ENCODE measurements around the gene NSRP1.
"Not testable (repeated sequence)": the region's sequence is repeated elsewhere in the genome, so short reads cannot be mapped to it uniquely, and the experiment has no call there.

Gene NSRP1

GRCh38 chr17:30191072-30191471, 74.5 kb downstream of the NSRP1 start:
- H3K4me3 ChIP-seq (ENCODE audit: low read length): no peak overlapping the region
- H3K9me3 ChIP-seq (ENCODE audit: insufficient read depth, low read depth, low read length): no peaks in the 10 kb centered on the region
- H3K27me3 ChIP-seq (ENCODE audit: insufficient read depth, low read length): no peaks in the 10 kb centered on the region
- H3K9ac ChIP-seq (ENCODE audit: low read depth, low read length): no peak overlapping the region
- H3K27ac ChIP-seq (ENCODE audit: low read length): no peak overlapping the region
- no peaks in the 10 kb centered on the region for H3K4me1 ChIP-seq (ENCODE audit: insufficient read depth, low read length)
- peaks cover 13% of the 10 kb centered on the region; the same call in 1 of the 2 replicates for H3K36me3 ChIP-seq (ENCODE audit: insufficient read depth, low read depth, low read length)

- H3K9ac ChIP-seq (ENCODE audit: low read depth, low read length): no peak overlapping the region
- H3K27me3 ChIP-seq (ENCODE audit: insufficient read depth, low read length): no peaks in the 10 kb centered on the region
- no peaks in the 10 kb centered on the region for H3K36me3 ChIP-seq (ENCODE audit: insufficient read depth, low read depth, low read length)
- H3K27ac ChIP-seq (ENCODE audit: low read length): no peak overlapping the region
- H3K4me3 ChIP-seq (ENCODE audit: low read length): no peak overlapping the region
- H3K4me1 ChIP-seq (ENCODE audit: insufficient read depth, low read length): no peaks in the 10 kb centered on the region
- H3K9me3 ChIP-seq (ENCODE audit: insufficient read depth, low read depth, low read length): no peaks in the 10 kb centered on the region
Observed at GRCh38 chr17:30196504-30196903, 79.9 kb downstream of the NSRP1 start.

GRCh38 chr17:30197416-30197815, 80.8 kb downstream of the NSRP1 start:
- H3K27me3 ChIP-seq (ENCODE audit: insufficient read depth, low read length): no peaks in the 10 kb centered on the region
- H3K9me3 ChIP-seq (ENCODE audit: insufficient read depth, low read depth, low read length): no peaks in the 10 kb centered on the region
- H3K4me3 ChIP-seq (ENCODE audit: low read length): no peak overlapping the region
- no peak overlapping the region for H3K27ac ChIP-seq (ENCODE audit: low read length)
- no peak overlapping the region for H3K9ac ChIP-seq (ENCODE audit: low read depth, low read length)
- no peaks in the 10 kb centered on the region for H3K36me3 ChIP-seq (ENCODE audit: insufficient read depth, low read depth, low read length)
- H3K4me1 ChIP-seq (ENCODE audit: insufficient read depth, low read length): no peaks in the 10 kb centered on the region

- Histone ChIP-seq H3K9me3 (ENCODE audit: insufficient read depth, low read depth, low read length) (no peaks in the 10 kb centered on the region), H3K9ac (ENCODE audit: low read depth, low read length) (no peak overlapping the region), H3K27me3 (ENCODE audit: insufficient read depth, low read length) (no peaks in the 10 kb centered on the region), H3K36me3 (ENCODE audit: insufficient read depth, low read depth, low read length) (no peaks in the 10 kb centered on the region), H3K4me1 (ENCODE audit: insufficient read depth, low read length) (no peaks in the 10 kb centered on the region), H3K27ac (ENCODE audit: low read length) (no peak overlapping the region), H3K4me3 (ENCODE audit: low read length) (no peak overlapping the region)
Observed at GRCh38 chr17:30199600-30199999, 83.0 kb downstream of the NSRP1 start.

DNA sequence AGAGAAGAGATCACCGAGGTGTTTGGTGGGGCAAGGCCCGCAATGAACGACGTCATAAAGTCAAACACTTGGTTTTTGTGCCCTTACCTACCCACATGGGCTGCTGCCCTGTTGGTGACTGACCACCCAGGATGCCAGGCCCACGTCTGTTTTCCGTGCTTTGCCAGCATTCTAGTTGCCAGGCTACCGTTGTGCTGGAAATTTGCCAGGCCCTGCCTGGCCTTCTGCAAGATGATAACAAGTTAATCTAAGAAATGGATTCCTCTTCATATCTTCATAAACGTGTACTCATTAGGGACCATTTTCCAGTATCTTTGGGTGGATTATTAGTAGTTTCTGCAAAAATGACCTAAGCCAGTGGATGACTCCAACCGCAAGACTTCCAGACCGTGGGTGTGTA, 83.5 kb downstream of the NSRP1 start:
- Histone ChIP-seq H3K9ac (ENCODE audit: low read depth, low read length) (no peak overlapping the region), H3K9me3 (ENCODE audit: insufficient read depth, low read depth, low read length) (no peaks in the 10 kb centered on the region), H3K4me3 (ENCODE audit: low read length) (no peak overlapping the region), H3K4me1 (ENCODE audit: insufficient read depth, low read length) (no peaks in the 10 kb centered on the region), H3K27me3 (ENCODE audit: insufficient read depth, low read length) (no peaks in the 10 kb centered on the region), H3K27ac (ENCODE audit: low read length) (no peak overlapping the region), H3K36me3 (ENCODE audit: insufficient read depth, low read depth, low read length) (no peaks in the 10 kb centered on the region)

DNA sequence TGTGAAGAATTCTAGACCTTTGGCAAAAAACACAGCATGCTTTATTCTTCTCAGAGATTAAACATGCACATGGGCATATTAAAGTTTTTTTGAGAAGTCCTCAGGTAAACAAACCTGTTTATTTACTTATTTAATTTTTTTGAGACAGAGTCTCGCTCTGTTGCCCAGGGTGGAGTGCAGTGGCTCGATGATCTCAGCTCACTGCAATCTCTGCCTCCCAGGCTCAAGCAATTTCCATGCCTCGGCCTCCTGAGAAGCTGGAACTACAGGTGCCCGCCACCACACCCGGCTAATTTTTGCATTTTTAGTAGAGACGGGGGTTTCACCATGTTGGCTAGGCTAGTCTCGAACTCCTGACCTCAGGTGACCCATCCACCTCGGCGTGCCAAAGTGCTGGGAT, 84.0 kb downstream of the NSRP1 start:
- not testable (repeated sequence) for H3K36me3 ChIP-seq (ENCODE audit: insufficient read depth, low read depth, low read length); H3K4me3 ChIP-seq (ENCODE audit: low read length); H3K27me3 ChIP-seq (ENCODE audit: insufficient read depth, low read length); H3K27ac ChIP-seq (ENCODE audit: low read length); H3K9ac ChIP-seq (ENCODE audit: low read depth, low read length); H3K9me3 ChIP-seq (ENCODE audit: insufficient read depth, low read depth, low read length); H3K4me1 ChIP-seq (ENCODE audit: insufficient read depth, low read length)

- no peak overlapping the region for H3K4me3 ChIP-seq (ENCODE audit: low read length)
- no peaks in the 10 kb centered on the region for H3K9me3 ChIP-seq (ENCODE audit: insufficient read depth, low read depth, low read length)
- H3K27me3 ChIP-seq (ENCODE audit: insufficient read depth, low read length): no peaks in the 10 kb centered on the region
- no peaks in the 10 kb centered on the region for H3K4me1 ChIP-seq (ENCODE audit: insufficient read depth, low read length)
- H3K9ac ChIP-seq (ENCODE audit: low read depth, low read length): no peak overlapping the region
- H3K27ac ChIP-seq (ENCODE audit: low read length): no peak overlapping the region
- H3K36me3 ChIP-seq (ENCODE audit: insufficient read depth, low read depth, low read length): no peaks in the 10 kb centered on the region
Observed at GRCh38 chr17:30203471-30203981, 86.9 kb downstream of the NSRP1 start.

DNA sequence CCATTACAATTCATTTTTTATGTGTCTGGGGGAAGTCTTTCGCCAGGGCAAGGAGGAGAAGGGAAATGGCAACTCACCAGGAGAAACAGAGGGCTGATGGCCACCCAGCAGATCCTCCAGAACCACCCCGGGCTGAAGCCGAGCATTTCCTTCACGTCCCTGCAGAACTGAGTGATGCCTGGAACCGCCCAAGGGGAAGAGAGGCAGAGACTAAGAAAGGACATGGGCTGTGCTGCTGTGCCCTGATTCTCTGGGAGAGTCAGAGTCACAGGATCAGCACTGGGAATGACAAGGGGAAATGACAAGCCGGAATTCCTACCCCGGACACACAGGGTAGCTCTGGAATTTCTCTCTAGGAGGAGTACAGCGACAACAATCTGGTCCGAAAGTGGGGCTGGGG, 91.0 kb downstream of the NSRP1 start:
- Histone ChIP-seq H3K9me3 (ENCODE audit: insufficient read depth, low read depth, low read length) (no peaks in the 10 kb centered on the region), H3K4me3 (ENCODE audit: low read length) (no peak overlapping the region), H3K27me3 (ENCODE audit: insufficient read depth, low read length) (no peaks in the 10 kb centered on the region), H3K36me3 (ENCODE audit: insufficient read depth, low read depth, low read length) (no peaks in the 10 kb centered on the region), H3K4me1 (ENCODE audit: insufficient read depth, low read length) (no peaks in the 10 kb centered on the region), H3K9ac (ENCODE audit: low read depth, low read length) (no peak overlapping the region), H3K27ac (ENCODE audit: low read length) (no peak overlapping the region)

DNA sequence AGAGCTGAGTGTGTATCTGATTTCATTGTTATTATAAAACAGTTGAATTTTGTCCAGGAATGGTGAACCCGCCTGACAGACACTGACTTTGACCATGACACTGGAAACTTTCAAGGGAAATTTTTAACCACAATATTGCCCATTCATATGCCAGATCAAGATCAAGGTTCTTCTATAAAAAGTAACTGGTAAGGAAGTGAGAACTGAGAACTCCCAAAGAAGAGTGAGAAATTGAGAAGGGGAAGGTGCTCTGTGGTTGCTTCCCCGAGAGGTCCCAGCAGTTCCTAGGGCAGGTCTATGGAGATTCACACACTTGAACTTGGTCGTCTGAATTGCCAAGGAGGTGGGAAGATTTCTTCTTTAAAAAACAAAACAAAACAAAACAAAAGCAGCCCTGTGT, 91.6 kb downstream of the NSRP1 start:
- H3K4me3 ChIP-seq (ENCODE audit: low read length): no peak overlapping the region
- H3K4me1 ChIP-seq (ENCODE audit: insufficient read depth, low read length): no peaks in the 10 kb centered on the region
- no peaks in the 10 kb centered on the region for H3K9me3 ChIP-seq (ENCODE audit: insufficient read depth, low read depth, low read length)
- H3K27me3 ChIP-seq (ENCODE audit: insufficient read depth, low read length): no peaks in the 10 kb centered on the region
- no peak overlapping the region for H3K9ac ChIP-seq (ENCODE audit: low read depth, low read length)
- no peaks in the 10 kb centered on the region for H3K36me3 ChIP-seq (ENCODE audit: insufficient read depth, low read depth, low read length)
- no peak overlapping the region for H3K27ac ChIP-seq (ENCODE audit: low read length)

GRCh38 chr17:30209930-30210329, 93.3 kb downstream of the NSRP1 start:
- no peaks in the 10 kb centered on the region for H3K36me3 ChIP-seq (ENCODE audit: insufficient read depth, low read depth, low read length)
- H3K27me3 ChIP-seq (ENCODE audit: insufficient read depth, low read length): no peaks in the 10 kb centered on the region
- no peaks in the 10 kb centered on the region for H3K4me1 ChIP-seq (ENCODE audit: insufficient read depth, low read length)
- no peak overlapping the region for H3K27ac ChIP-seq (ENCODE audit: low read length)
- no peak overlapping the region for H3K9ac ChIP-seq (ENCODE audit: low read depth, low read length)
- H3K9me3 ChIP-seq (ENCODE audit: insufficient read depth, low read depth, low read length): no peaks in the 10 kb centered on the region
- no peak overlapping the region for H3K4me3 ChIP-seq (ENCODE audit: low read length)

DNA sequence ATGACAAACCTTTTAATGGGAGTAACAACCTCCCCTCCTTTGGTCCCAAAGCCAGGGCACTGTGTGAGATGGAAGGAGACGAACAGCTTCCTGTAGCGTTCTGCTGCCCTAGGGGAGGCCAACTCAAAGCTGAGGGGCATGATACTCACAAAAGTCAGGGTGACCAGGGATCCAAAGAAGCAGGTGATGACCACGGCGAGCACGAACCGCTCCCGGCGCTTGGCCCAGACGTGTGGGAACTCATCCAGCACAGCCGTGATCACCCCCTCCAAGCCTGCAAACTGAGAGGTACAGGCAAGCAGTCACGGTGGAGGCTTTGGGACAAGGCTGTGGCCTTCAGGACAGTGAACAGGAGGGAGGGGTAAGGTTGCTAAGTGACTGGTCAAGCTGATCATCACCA, 93.8 kb downstream of the NSRP1 start:
- H3K9me3 ChIP-seq (ENCODE audit: insufficient read depth, low read depth, low read length): no peaks in the 10 kb centered on the region
- no peak overlapping the region for H3K4me3 ChIP-seq (ENCODE audit: low read length)
- H3K36me3 ChIP-seq (ENCODE audit: insufficient read depth, low read depth, low read length): no peaks in the 10 kb centered on the region
- no peak overlapping the region for H3K27ac ChIP-seq (ENCODE audit: low read length)
- H3K27me3 ChIP-seq (ENCODE audit: insufficient read depth, low read length): no peaks in the 10 kb centered on the region
- no peak overlapping the region for H3K9ac ChIP-seq (ENCODE audit: low read depth, low read length)
- H3K4me1 ChIP-seq (ENCODE audit: insufficient read depth, low read length): no peaks in the 10 kb centered on the region

DNA sequence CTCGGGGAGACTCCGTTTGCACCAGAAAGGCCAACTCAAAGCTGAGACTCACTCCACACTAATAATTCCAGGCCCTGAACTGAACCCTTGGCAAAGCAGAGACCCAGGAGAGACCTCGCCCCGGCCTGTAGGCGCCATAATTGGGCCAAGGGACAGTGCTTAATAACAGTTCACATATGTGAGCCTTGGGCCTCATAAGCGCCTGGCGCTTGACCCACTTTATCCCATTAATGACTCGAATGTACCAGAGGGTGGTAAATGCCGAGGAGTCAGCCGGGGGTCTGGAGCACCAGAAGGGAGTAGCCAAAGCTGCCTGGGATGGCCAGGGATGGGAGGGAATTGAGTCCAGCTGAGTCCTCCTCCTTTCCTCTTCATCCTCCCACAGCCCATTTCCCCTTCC, 94.3 kb downstream of the NSRP1 start:
- no peak overlapping the region for H3K9ac ChIP-seq (ENCODE audit: low read depth, low read length)
- H3K27me3 ChIP-seq (ENCODE audit: insufficient read depth, low read length): no peaks in the 10 kb centered on the region
- no peak overlapping the region for H3K4me3 ChIP-seq (ENCODE audit: low read length)
- no peaks in the 10 kb centered on the region for H3K4me1 ChIP-seq (ENCODE audit: insufficient read depth, low read length)
- no peaks in the 10 kb centered on the region for H3K9me3 ChIP-seq (ENCODE audit: insufficient read depth, low read depth, low read length)
- no peaks in the 10 kb centered on the region for H3K36me3 ChIP-seq (ENCODE audit: insufficient read depth, low read depth, low read length)
- H3K27ac ChIP-seq (ENCODE audit: low read length): no peak overlapping the region

GRCh38 chr17:30211371-30211770, 94.8 kb downstream of the NSRP1 start:
- no peak overlapping the region for H3K9ac ChIP-seq (ENCODE audit: low read depth, low read length)
- no peaks in the 10 kb centered on the region for H3K27me3 ChIP-seq (ENCODE audit: insufficient read depth, low read length)
- no peaks in the 10 kb centered on the region for H3K36me3 ChIP-seq (ENCODE audit: insufficient read depth, low read depth, low read length)
- no peaks in the 10 kb centered on the region for H3K9me3 ChIP-seq (ENCODE audit: insufficient read depth, low read depth, low read length)
- H3K27ac ChIP-seq (ENCODE audit: low read length): no peak overlapping the region
- no peak overlapping the region for H3K4me3 ChIP-seq (ENCODE audit: low read length)
- H3K4me1 ChIP-seq (ENCODE audit: insufficient read depth, low read length): no peaks in the 10 kb centered on the region
